Chondrocyte (in vitro differentiated cells): ENCODE data around the gene SPINK14. TPM values are rescaled to one million over a fixed set of nuclear protein-coding genes. Genes with fewer than 3 reads are reported as not detected.
A peak's percentile ranks its signal among the peaks of the same experiment; 100 is the strongest.

Experiments used
- DNase-seq: peaks from one replicate; pipeline ENCODE4 v3.0.0; 2021; ENCODE audit warnings: mixed read lengths, low spot score
- H3K27ac Mint-ChIP-seq: one replicate; pipeline ENCODE4 v1.8.0; 2021; ENCODE audit warnings: mild to moderate bottlenecking, moderate library complexity, mixed read lengths; ENCODE audit not compliant: unreplicated experiment
- H3K27me3 Mint-ChIP-seq: 2 replicates; pipeline ENCODE4 v1.8.0; 2021; ENCODE audit warnings: low read depth, mixed read lengths
- H3K36me3 Mint-ChIP-seq: 2 replicates; pipeline ENCODE4 v1.8.0; 2021; ENCODE audit warnings: low read depth, mixed read lengths
- H3K4me1 Mint-ChIP-seq: 2 replicates; pipeline ENCODE4 v1.8.0; 2021; ENCODE audit warnings: low read depth, mild to moderate bottlenecking, mixed read lengths
- H3K4me3 Mint-ChIP-seq: one replicate; pipeline ENCODE4 v1.8.0; 2021; ENCODE audit warnings: mild to moderate bottlenecking, moderate library complexity, mixed read lengths; ENCODE audit not compliant: unreplicated experiment
- H3K9me3 Mint-ChIP-seq: 2 replicates; pipeline ENCODE4 v1.8.0; 2021; ENCODE audit warnings: low read depth, mixed read lengths
- long read RNA-seq: library from polyadenylated mRNA; stranded (forward); transcript quantifications from one replicate; pipeline ENCODE4 v2.0.0, GENCODE V29; 2021
- total RNA-seq: library from RNA; stranded (reverse); gene quantifications from 3 replicates; pipeline ENCODE4 v1.2.1, GENCODE V29; 2021
- TF ChIP-seq, protein P1 (sequence below): fragments of 200-600 bp; sonication (generic); IDR thresholded peaks from 2 replicates; pipeline ENCODE4 v1.5.0; 2021; ENCODE audit warnings: antibody characterized with exemption, mild to moderate bottlenecking, moderate library complexity

The SPINK14 gene, protein sequence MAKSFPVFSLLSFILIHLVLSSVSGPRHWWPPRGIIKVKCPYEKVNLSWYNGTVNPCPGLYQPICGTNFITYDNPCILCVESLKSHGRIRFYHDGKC
- not detected in 3 replicates for total RNA-seq
- long read RNA-seq = 0 reads

DNA sequence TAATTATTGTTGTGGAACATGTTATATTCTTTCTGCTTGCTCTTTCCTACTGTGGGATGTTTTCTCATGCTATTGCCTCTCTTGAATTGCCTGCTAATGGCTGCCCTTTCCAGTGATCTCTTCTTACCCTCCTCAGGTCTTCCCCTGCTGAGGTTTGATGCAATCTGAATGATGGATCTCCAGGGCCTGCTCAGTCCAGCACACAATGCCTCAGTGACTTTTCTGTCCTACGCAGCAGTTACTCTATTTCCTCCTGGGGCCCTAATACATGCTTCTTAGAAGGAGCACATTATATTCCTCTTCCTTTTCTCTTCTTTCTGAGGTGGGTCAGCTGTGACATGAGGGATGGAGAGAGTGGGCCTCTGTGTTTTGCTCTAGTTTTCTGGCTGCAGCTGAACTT lies at the start of gene SPINK14:
TSS of gene SPINK14 (plus strand) at position 301 of the 400 bp plus-strand sequence. CDS start 1,187 bp downstream, outside the sequence.
- no peaks in the 10 kb centered on the region for H3K4me1 Mint-ChIP-seq
- no peak within 1 kb of the TSS for H3K27ac Mint-ChIP-seq
- no peak for DNase-seq
- H3K4me3 Mint-ChIP-seq = no peak within 1 kb of the TSS
- no peaks in the 10 kb centered on the region for H3K36me3 Mint-ChIP-seq
- H3K9me3 Mint-ChIP-seq = no peaks in the 10 kb centered on the region
- H3K27me3 Mint-ChIP-seq = peaks cover 27% of the 10 kb centered on the region
- TF ChIP-seq, protein P1, sequence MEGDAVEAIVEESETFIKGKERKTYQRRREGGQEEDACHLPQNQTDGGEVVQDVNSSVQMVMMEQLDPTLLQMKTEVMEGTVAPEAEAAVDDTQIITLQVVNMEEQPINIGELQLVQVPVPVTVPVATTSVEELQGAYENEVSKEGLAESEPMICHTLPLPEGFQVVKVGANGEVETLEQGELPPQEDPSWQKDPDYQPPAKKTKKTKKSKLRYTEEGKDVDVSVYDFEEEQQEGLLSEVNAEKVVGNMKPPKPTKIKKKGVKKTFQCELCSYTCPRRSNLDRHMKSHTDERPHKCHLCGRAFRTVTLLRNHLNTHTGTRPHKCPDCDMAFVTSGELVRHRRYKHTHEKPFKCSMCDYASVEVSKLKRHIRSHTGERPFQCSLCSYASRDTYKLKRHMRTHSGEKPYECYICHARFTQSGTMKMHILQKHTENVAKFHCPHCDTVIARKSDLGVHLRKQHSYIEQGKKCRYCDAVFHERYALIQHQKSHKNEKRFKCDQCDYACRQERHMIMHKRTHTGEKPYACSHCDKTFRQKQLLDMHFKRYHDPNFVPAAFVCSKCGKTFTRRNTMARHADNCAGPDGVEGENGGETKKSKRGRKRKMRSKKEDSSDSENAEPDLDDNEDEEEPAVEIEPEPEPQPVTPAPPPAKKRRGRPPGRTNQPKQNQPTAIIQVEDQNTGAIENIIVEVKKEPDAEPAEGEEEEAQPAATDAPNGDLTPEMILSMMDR = no peak

DNA sequence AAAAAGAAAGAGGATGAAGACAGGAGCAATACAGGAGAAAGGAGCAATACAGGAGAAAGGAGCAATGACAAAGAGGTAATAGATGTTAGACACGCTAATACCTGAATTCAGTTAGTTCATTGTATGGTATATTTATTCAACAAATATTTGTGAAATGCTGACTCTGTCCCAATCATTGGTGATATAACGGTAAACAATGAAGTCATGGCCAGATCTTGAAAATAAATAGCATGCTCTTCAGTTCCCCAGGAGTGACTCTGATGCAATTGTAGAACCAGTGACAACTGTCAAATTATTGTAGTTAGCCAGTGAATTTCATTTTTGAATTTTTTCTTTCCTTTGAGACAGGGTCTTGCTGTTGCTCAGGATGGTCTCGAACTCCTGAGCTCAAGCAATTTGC lies 48.0 kb upstream of the SPINK14 start:
- Mint-ChIP-seq H3K4me3 (no peak overlapping the region), H3K27ac (no peak overlapping the region), H3K27me3 (no peaks in the 10 kb centered on the region), H3K4me1 (no peaks in the 10 kb centered on the region), H3K9me3 (no peaks in the 10 kb centered on the region), H3K36me3 (peaks cover 18% of the 10 kb centered on the region)
- TF ChIP-seq, protein P1 = no peak
- DNase-seq = no peak

DNA sequence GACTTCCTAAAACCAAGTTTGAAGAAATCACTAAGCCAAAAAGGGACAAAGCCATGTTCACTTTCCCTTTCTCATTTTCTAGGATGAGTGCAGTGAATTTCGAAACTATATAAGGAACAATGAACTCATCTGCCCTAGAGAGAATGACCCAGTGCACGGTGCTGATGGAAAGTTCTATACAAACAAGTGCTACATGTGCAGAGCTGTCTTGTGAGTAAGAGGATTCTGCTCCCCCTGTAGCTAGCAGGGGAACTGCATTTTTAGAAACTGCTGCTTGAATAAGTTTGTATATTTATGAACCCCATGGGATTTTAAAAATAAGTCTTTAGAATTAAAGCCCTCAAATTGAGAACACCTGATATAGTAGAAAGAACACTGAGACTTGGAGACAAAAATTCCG lies 42.7 kb upstream of the SPINK14 start:
- TF ChIP-seq, protein P1 = peak; percentile 53
- Mint-ChIP-seq H3K9me3 (peaks cover 3% of the 10 kb centered on the region), H3K27ac (no peak overlapping the region), H3K27me3 (no peaks in the 10 kb centered on the region), H3K4me3 (no peak overlapping the region), H3K36me3 (peaks cover 3% of the 10 kb centered on the region), H3K4me1 (no peaks in the 10 kb centered on the region)
- no peak for DNase-seq

DNA sequence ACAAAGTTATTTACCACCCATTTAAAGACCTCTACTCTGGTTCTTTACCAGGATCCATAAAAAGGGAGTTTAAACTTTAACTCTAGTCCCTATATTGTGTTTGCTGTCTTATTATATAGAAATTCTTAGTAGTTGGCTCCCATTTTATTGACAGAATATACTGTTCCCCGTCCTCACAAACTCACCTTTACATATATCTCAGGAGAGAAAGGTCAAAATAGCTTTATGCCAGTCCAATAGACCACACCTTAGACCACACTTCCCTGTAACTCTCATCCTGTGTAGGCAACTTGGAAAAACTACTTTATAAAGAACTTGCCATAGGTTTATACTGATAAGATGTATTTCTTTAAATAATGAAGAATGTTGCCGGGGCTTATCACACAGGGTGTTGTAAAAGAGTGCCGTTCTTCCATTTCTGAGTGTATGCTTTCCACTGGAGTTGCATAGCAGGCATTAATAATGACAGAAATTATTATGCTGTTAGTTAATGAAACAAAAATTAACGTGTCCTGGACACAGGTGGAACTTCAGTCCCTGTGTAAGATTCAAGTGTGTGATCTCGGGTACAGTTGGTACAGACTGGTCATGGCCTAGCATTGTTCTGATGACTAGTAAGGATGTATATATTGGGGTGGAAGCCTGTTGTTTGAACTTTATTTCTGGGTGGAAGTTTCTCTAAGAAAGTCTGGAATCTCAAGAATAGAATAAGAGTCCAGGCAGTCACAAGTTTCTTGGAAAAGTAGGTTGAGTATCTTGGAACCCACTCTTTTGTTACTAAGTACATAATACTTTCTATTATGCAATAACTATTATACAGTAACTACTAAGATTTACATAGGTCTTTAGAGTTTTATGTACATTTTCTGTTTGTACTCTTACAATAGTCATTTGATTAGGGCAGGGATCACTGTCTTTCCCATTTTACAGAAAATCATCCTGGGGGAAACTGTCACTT lies 33.0 kb upstream of the SPINK14 start:
- Mint-ChIP-seq H3K4me3 (no peak overlapping the region), H3K4me1 (no peaks in the 10 kb centered on the region), H3K36me3 (peaks cover 6% of the 10 kb centered on the region), H3K27ac (no peak overlapping the region), H3K27me3 (no peaks in the 10 kb centered on the region), H3K9me3 (no peaks in the 10 kb centered on the region)
- TF ChIP-seq, protein P1 = no peak
- no peak for DNase-seq

DNA sequence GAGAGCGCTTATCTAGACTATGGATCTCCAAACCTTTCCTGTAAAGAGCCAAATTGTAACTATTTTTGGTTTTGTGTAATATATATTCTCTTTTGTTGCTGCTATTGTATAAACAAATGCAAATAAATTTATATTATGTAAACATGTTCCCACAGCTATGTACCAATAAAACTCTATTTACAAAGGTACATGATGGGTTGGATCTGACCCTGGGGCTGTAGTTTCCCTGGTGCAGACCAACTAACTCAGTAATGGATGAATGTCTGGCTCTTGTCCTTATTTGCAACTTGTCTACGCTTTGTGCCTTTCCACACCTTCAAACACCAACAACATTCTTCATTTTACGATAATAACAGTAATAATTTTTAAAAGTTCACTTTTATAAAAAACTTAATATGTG lies 27.5 kb upstream of the SPINK14 start:
- Mint-ChIP-seq H3K27ac (no peak overlapping the region), H3K9me3 (peaks cover 3% of the 10 kb centered on the region), H3K4me3 (no peak overlapping the region), H3K36me3 (peaks cover 9% of the 10 kb centered on the region), H3K27me3 (peaks cover 2% of the 10 kb centered on the region), H3K4me1 (peaks cover 9% of the 10 kb centered on the region)
- DNase-seq = no peak
- TF ChIP-seq, protein P1 = no peak
